ENCODE results near the gene ABI1. TPM values are rescaled to one million over a fixed set of nuclear protein-coding genes. Genes with fewer than 3 reads are reported as not detected.

Gene ABI1
- total and polyA plus RNA-seq, 9 of the 15 experiments (the other 6 are each of a cell fraction or from before 2014, with no cell fraction given) = 22.1 to 52.3 (median 39.0) TPM

DNA sequence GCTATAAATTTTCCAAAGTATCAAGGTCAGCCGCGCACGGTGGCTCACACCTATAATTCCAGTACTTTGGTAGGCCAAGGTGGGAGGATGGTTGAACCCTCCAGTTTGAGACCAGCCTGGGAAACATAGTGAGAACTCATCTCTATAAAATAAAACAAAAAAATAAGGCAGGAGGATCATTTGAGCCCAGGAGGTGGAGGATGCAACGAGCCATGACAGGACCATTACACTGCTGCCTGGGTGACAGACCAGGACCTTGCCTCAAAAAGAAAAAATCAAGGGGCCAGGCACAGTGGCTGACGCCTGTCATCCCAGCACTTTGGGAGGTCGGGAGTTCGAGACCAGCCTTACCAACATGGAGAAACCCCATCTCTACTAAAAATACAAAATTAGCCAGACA lies 60.3 kb downstream of the ABI1 start:
- no peak for DNase-seq (ENCODE audit: extremely low read depth in 1 of 4, low spot score in 3 of 4)
- TF ChIP-seq, protein P1, sequence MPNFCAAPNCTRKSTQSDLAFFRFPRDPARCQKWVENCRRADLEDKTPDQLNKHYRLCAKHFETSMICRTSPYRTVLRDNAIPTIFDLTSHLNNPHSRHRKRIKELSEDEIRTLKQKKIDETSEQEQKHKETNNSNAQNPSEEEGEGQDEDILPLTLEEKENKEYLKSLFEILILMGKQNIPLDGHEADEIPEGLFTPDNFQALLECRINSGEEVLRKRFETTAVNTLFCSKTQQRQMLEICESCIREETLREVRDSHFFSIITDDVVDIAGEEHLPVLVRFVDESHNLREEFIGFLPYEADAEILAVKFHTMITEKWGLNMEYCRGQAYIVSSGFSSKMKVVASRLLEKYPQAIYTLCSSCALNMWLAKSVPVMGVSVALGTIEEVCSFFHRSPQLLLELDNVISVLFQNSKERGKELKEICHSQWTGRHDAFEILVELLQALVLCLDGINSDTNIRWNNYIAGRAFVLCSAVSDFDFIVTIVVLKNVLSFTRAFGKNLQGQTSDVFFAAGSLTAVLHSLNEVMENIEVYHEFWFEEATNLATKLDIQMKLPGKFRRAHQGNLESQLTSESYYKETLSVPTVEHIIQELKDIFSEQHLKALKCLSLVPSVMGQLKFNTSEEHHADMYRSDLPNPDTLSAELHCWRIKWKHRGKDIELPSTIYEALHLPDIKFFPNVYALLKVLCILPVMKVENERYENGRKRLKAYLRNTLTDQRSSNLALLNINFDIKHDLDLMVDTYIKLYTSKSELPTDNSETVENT (CRISPR knock-in tag; IDR thresholded peaks at IDR 0.05) = no peak
- TF ChIP-seq RUNX1 (IDR thresholded peaks at IDR 0.05; ENCODE audit: low read depth) = no peak
- TF ChIP-seq SMC3 (conservative IDR thresholded peaks at IDR 0.05; ENCODE audit: insufficient read depth, low read depth, low read length) = no peak
- no peak for TF ChIP-seq ZNF24 (IDR thresholded peaks at IDR 0.05)
- TF ChIP-seq KLF16 (IDR thresholded peaks at IDR 0.05) = no peak
- TF ChIP-seq, protein P2, sequence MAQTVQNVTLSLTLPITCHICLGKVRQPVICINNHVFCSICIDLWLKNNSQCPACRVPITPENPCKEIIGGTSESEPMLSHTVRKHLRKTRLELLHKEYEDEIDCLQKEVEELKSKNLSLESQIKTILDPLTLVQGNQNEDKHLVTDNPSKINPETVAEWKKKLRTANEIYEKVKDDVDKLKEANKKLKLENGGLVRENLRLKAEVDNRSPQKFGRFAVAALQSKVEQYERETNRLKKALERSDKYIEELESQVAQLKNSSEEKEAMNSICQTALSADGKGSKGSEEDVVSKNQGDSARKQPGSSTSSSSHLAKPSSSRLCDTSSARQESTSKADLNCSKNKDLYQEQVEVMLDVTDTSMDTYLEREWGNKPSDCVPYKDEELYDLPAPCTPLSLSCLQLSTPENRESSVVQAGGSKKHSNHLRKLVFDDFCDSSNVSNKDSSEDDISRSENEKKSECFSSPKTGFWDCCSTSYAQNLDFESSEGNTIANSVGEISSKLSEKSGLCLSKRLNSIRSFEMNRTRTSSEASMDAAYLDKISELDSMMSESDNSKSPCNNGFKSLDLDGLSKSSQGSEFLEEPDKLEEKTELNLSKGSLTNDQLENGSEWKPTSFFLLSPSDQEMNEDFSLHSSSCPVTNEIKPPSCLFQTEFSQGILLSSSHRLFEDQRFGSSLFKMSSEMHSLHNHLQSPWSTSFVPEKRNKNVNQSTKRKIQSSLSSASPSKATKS (CRISPR knock-in tag; IDR thresholded peaks at IDR 0.05) = no peak
- TF ChIP-seq, protein P3, sequence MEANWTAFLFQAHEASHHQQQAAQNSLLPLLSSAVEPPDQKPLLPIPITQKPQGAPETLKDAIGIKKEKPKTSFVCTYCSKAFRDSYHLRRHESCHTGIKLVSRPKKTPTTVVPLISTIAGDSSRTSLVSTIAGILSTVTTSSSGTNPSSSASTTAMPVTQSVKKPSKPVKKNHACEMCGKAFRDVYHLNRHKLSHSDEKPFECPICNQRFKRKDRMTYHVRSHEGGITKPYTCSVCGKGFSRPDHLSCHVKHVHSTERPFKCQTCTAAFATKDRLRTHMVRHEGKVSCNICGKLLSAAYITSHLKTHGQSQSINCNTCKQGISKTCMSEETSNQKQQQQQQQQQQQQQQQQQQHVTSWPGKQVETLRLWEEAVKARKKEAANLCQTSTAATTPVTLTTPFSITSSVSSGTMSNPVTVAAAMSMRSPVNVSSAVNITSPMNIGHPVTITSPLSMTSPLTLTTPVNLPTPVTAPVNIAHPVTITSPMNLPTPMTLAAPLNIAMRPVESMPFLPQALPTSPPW (CRISPR knock-in tag; IDR thresholded peaks at IDR 0.05) = no peak
- TF ChIP-seq, protein P4, sequence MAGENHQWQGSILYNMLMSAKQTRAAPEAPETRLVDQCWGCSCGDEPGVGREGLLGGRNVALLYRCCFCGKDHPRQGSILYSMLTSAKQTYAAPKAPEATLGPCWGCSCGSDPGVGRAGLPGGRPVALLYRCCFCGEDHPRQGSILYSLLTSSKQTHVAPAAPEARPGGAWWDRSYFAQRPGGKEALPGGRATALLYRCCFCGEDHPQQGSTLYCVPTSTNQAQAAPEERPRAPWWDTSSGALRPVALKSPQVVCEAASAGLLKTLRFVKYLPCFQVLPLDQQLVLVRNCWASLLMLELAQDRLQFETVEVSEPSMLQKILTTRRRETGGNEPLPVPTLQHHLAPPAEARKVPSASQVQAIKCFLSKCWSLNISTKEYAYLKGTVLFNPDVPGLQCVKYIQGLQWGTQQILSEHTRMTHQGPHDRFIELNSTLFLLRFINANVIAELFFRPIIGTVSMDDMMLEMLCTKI (IDR thresholded peaks at IDR 0.05; ENCODE audit: partially characterized antibody) = no peak
- TF ChIP-seq, protein P5, sequence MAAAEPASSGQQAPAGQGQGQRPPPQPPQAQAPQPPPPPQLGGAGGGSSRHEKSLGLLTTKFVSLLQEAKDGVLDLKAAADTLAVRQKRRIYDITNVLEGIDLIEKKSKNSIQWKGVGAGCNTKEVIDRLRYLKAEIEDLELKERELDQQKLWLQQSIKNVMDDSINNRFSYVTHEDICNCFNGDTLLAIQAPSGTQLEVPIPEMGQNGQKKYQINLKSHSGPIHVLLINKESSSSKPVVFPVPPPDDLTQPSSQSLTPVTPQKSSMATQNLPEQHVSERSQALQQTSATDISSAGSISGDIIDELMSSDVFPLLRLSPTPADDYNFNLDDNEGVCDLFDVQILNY (CRISPR knock-in tag; IDR thresholded peaks at IDR 0.05) = no peak
- no peak for TF ChIP-seq RBBP5 (IDR thresholded peaks at IDR 0.05; ENCODE audit: borderline replicate concordance, insufficient read depth, low read length, poor library complexity, severe bottlenecking)
- TF ChIP-seq CBX1 (IDR thresholded peaks at IDR 0.05; ENCODE audit: low read depth) = no peak
- TF ChIP-seq JUNB (CRISPR knock-in tag; conservative IDR thresholded peaks at IDR 0.05) = no peak
- TF ChIP-seq NBN (IDR thresholded peaks at IDR 0.05; ENCODE audit: low read depth) = no peak
- no peak for TF ChIP-seq EHMT2 (IDR thresholded peaks at IDR 0.05)

More for the DNA sequence above, 60.3 kb downstream of the ABI1 start:
- BruUV-seq (replicated peaks) = no TSS peak
- peaks cover 62% of the 10 kb centered on the region for H3K79me2 ChIP-seq (ENCODE audit: control insufficient read depth, insufficient read depth, low read length)
- H3K27me3 ChIP-seq (ENCODE audit: control insufficient read depth in 2 of 2, insufficient read depth in 2 of 2, low read length in 2 of 2) = no peaks in the 10 kb centered on the region
- H4K20me1 ChIP-seq (replicated peaks; ENCODE audit: control insufficient read depth, insufficient read depth, low read length) = peaks cover 14% of the 10 kb centered on the region
- intact Hi-C loops (cut with micrococcal nuclease) = no loop called here
- no peak overlapping the region for H2AFZ ChIP-seq (ENCODE audit: low read depth, low read length)
- POLR2A ChIA-PET = no interaction called here
- H3K27ac ChIP-seq (ENCODE audit: extremely low read depth, low read depth, low read length) = no peak overlapping the region
- ATAC-seq (no peak), FAIRE-seq (no peak)
- H3K4me3 ChIP-seq = no peak overlapping the region
- CTCF ChIA-PET (ENCODE audit: low intra/inter-chr PET ratio) = no interaction called here
- no peaks in the 10 kb centered on the region for H3K36me3 ChIP-seq (ENCODE audit: control insufficient read depth, insufficient read depth, low read length)
- H3K9me1 ChIP-seq (ENCODE audit: control insufficient read depth, insufficient read depth, low read length) = no peaks in the 10 kb centered on the region
- no peaks in the 10 kb centered on the region; the same call in 1 of the 2 replicates for H3K9me3 ChIP-seq (replicated peaks; ENCODE audit: control insufficient read depth, insufficient read depth, low read depth, low read length)
- in situ Hi-C loops (cut with MboI) = no loop called here
- H3K4me1 ChIP-seq (replicated peaks in 1 of 2; ENCODE audit: control insufficient read depth in 2 of 2, insufficient read depth in 2 of 2, low read length in 2 of 2) = peaks cover 0 to 3% of the 10 kb centered on the region in 2 experiments; a peak in 2 of 5 replicates
- no peak overlapping the region for H3K9ac ChIP-seq (ENCODE audit: insufficient read depth in 1 of 2, low read depth in 2 of 2, low read length in 2 of 2)
- no peak overlapping the region for H3K4me2 ChIP-seq (ENCODE audit: insufficient read depth, low read length)
- WGBS (ENCODE audit: insufficient coverage, low coverage, missing lambda C conversion rate) = 77% methylated on average over 7 of the region's 7 CpGs
